ENCODE measurements around the gene FADD.

Gene FADD

GRCh38 chr11:70242885-70243284 lies 39.8 kb downstream of the FADD start:
- no peak for TF ChIP-seq CTCF (IDR thresholded peaks at IDR 0.05; ENCODE audit: low read depth, low read length, missing control alignments)
- H3K4me3 ChIP-seq (replicated peaks; ENCODE audit: low read depth, low read length): no peak overlapping the region
- no peak for DNase-seq (ENCODE audit: extremely low read depth, low read depth)

DNA sequence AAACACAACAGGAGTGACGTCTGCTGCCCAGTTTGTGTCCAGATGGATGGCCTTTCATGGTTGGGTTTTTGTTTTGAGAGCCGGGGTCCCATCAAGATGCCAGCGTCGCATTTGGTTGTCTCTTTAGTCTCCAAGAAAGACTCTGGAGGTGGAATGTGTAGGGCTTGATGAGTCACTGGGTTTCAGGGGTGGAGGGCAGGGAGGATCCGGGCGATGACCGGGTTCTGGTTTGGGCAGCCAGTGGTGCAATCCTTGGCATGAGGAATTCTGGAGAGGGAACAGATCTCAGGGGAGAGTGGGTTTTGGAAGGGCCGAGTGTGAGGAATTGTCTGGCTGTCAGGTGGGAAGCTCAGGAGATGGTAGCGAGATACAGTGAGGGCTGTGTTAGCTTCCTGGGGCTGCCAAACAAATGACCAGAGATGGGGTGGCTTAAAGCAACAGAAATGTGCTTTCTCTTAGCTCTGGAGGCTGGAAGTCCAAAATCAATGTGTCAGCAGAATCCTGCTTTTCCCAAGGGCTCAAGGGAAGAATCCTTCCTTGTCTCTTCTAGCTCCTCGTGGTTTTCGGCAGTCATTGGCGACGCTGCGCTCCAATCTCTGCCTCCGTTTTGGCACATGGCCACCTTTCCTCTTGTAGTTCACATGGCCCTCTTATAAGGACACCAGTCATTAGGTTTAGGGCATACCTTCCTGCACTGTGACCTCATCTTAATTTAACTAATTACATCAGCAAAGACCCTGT lies 41.0 kb downstream of the FADD start:
- no peak for TF ChIP-seq CTCF (IDR thresholded peaks at IDR 0.05; ENCODE audit: low read depth, low read length, missing control alignments)
- no peak for DNase-seq (ENCODE audit: extremely low read depth, low read depth)
- no peak overlapping the region for H3K4me3 ChIP-seq (replicated peaks; ENCODE audit: low read depth, low read length)

DNA sequence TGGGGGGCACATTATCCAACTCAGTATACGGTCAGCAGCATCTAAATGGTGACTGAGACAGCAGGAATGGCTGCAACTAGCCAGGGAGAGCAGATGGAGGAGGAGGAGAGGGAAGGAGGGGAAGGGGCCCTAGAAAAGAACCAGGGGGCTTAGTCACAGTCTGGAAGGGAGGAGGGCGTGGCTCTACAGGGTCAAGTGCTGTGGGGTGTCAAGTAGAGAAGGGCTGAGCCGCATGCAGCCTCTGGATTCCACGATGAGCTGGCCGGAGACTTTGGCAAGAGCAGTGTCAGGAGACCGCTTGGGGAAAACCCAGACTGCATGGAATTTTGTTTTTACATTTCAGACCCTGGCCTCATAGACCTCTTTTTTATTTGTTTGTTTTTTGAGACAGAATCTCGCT lies 41.6 kb downstream of the FADD start:
- DNase-seq (ENCODE audit: extremely low read depth, low read depth): no peak
- TF ChIP-seq CTCF (IDR thresholded peaks at IDR 0.05; ENCODE audit: low read depth, low read length, missing control alignments): no peak
- H3K4me3 ChIP-seq (replicated peaks; ENCODE audit: low read depth, low read length): no peak overlapping the region

- TF ChIP-seq CTCF (IDR thresholded peaks at IDR 0.05; ENCODE audit: low read depth, low read length, missing control alignments): no peak
- no peak overlapping the region for H3K4me3 ChIP-seq (replicated peaks; ENCODE audit: low read depth, low read length)
- no peak for DNase-seq (ENCODE audit: extremely low read depth, low read depth)
These were observed 43.1 kb downstream of the FADD start for GRCh38 chr11:70246196-70246595.

DNA sequence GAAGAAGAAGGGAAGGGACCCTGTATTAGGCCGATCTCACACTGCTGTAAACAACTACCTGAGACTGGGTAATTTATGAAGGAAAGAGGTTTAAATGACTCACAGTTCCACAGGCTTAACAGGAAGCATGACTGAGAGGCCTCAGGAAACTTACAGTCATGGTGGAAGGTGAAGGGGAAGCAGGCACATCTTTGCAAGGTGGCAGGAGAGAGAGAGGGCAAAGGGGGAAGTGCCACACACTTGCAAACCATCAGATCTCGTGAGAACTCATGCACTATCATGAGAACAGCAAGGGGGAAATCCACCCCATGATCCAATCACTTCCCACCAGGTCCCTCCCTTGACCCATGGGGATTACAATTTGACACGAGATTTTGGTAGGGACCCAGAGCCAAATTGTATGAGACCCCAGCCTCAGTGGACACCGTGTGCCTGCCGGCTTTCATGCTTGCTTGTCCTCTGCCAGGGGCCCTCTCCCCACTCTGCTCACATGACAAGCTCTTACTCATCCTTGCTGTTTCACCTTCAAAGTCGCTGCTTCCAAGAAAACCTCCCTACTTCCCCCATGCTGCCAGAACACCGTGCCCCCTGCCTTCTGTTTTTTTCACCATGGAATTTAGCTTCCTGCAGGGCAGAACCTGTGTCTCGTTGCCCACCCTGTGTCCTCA lies 44.1 kb downstream of the FADD start:
- no peak for TF ChIP-seq CTCF (IDR thresholded peaks at IDR 0.05; ENCODE audit: low read depth, low read length, missing control alignments)
- DNase-seq (ENCODE audit: extremely low read depth, low read depth): no peak
- H3K4me3 ChIP-seq (replicated peaks; ENCODE audit: low read depth, low read length): no peak overlapping the region

DNA sequence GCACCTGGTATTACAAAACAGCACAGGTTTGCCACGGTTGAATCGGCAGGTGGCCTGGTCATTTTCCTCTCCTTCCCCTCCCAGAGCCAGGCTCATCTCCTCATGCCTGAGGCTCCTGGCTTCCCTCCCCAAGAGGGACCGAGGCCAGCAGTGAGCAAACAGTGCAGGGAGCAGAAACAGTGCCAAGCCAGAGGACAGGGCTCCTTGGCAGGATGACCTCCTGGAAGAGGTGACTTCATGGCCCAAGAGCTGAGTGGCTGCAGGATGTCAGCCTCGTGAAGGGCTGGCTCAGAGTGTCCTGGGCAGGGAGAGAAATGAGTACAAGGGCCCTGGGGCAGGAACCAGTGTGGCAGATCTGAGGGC lies 44.6 kb downstream of the FADD start:
- H3K4me3 ChIP-seq (replicated peaks; ENCODE audit: low read depth, low read length): no peak overlapping the region
- no peak for TF ChIP-seq CTCF (IDR thresholded peaks at IDR 0.05; ENCODE audit: low read depth, low read length, missing control alignments)
- no peak for DNase-seq (ENCODE audit: extremely low read depth, low read depth)

All from HFF-Myc (cell line).